Suprapubic skin (tissue), 4 donors: ENCODE results near the gene SLC5A3. TPM values are rescaled to one million over a fixed set of nuclear protein-coding genes. Genes with fewer than 3 reads are reported as not detected.

ENCODE experiments used
- DNase-seq, 2 donors: peaks; one replicate each; pipeline ENCODE4 v3.0.0-alpha.2; 2019; ENCODE audit warnings: low spot score in 2 of 2
- H3K27ac ChIP-seq: fragments of 200-600 bp; sonication (generic); one replicate; pipeline ENCODE4 v1.5.1; 2019
- H3K27me3 ChIP-seq: fragments of 200-600 bp; sonication (generic); one replicate; pipeline ENCODE4 v1.5.1; 2019
- H3K36me3 ChIP-seq: fragments of 200-600 bp; sonication (generic); one replicate; pipeline ENCODE4 v1.5.1; 2019
- H3K4me1 ChIP-seq: fragments of 200-600 bp; sonication (generic); one replicate; pipeline ENCODE4 v1.5.1; 2019
- H3K4me3 ChIP-seq: fragments of 200-600 bp; sonication (generic); one replicate; pipeline ENCODE4 v1.5.1; 2019; ENCODE audit warnings: mild to moderate bottlenecking
- H3K9me3 ChIP-seq: fragments of 200-600 bp; sonication (generic); one replicate; pipeline ENCODE4 v1.5.1; 2019
- CTCF ChIP-seq, 2 donors: fragments of 200-600 bp in 1 of 2; fragments of 450-650 bp in 1 of 2; sonication (generic) in 1 of 2; IDR thresholded peaks; one replicate each; pipeline ENCODE4 v1.5.1; 2016 to 2019; ENCODE audit warnings: antibody characterized with exemption in 2 of 2, mild to moderate bottlenecking in 1 of 2, moderate library complexity in 1 of 2
- EP300 ChIP-seq: sonication (generic); formaldehyde crosslinking; IDR thresholded peaks from one replicate; pipeline ENCODE4 v1.6.1; 2017; ENCODE audit warnings: antibody characterized with exemption
- POLR2A ChIP-seq, 2 donors: fragments of 450-650 bp; IDR thresholded peaks; one replicate each; pipeline ENCODE4 v1.6.1; 2017; ENCODE audit warnings: antibody characterized with exemption in 2 of 2, mild to moderate bottlenecking in 2 of 2, moderate library complexity in 2 of 2
- POLR2AphosphoS5 ChIP-seq, 3 donors: sonication (generic); formaldehyde crosslinking; IDR thresholded peaks; one replicate each; pipeline ENCODE4 v1.6.1; 2017; ENCODE audit warnings: antibody characterized with exemption in 3 of 3
- WGBS: methylation state at CpG from one replicate; pipeline ENCODE4 v1.1.5; 2018; 5-methylcytosine and 5-hydroxymethylcytosine counted together
- total RNA-seq, 4 donors: library from RNA; depleted of rRNA; stranded (reverse); fragments of >200 nt; gene quantifications; one replicate each; pipeline ENCODE4 v1.1.0, GENCODE V29; 2016

The SLC5A3 gene
- total RNA-seq, 4 donors from 2014 or later, result 35.8 to 58.1 (median 48.5) TPM

- no peak for DNase-seq
- Histone ChIP-seq H3K9me3 (no peaks in the 10 kb centered on the region), H3K36me3 (no peaks in the 10 kb centered on the region), H3K4me3 (no peak overlapping the region), H3K27me3 (no peaks in the 10 kb centered on the region), H3K4me1 (peaks cover 62% of the 10 kb centered on the region), H3K27ac (no peak overlapping the region)
- 100% methylated on average over 1 of the region's 1 CpG for WGBS
- TF ChIP-seq CTCF (IDR thresholded peaks at IDR 0.05), result no peak
- no peak for TF ChIP-seq POLR2A (IDR thresholded peaks at IDR 0.05)
- TF ChIP-seq POLR2AphosphoS5 (IDR thresholded peaks at IDR 0.05), result no peak
- no peak for TF ChIP-seq EP300
Observed at GRCh38 chr21:34076835-34077234, 3.5 kb downstream of the SLC5A3 start.

DNA sequence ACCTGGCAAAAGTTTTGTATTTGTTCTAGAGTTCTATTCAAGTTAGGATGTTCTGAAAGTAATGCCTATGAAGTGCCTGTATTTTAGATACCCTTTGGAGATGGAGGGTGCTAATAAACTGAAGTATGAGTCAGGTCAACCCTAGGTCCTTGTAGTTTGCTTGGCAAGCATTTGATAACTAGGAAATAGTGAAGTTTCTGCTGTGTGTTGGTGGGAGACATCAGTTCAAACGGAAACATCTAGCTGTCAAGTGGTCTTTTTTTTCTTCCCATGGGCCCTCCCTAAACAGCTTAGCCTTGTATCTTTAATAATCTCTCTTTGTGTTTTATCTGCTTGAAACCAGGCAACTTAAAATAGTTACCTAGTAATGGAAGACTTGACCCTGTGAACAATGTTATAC, 4.5 kb downstream of the SLC5A3 start:
- Histone ChIP-seq H3K4me3 (no peak overlapping the region), H3K36me3 (no peaks in the 10 kb centered on the region), H3K27me3 (no peaks in the 10 kb centered on the region), H3K9me3 (no peaks in the 10 kb centered on the region), H3K4me1 (peaks cover 60% of the 10 kb centered on the region), H3K27ac (no peak overlapping the region)
- DNase-seq, result no peak
- no peak for TF ChIP-seq EP300
- no peak for TF ChIP-seq CTCF (IDR thresholded peaks at IDR 0.05)
- TF ChIP-seq POLR2AphosphoS5 (IDR thresholded peaks at IDR 0.05), result no peak
- no peak for TF ChIP-seq POLR2A (IDR thresholded peaks at IDR 0.05)
- WGBS, result 77% methylated on average over 1 of the region's 1 CpG

DNA sequence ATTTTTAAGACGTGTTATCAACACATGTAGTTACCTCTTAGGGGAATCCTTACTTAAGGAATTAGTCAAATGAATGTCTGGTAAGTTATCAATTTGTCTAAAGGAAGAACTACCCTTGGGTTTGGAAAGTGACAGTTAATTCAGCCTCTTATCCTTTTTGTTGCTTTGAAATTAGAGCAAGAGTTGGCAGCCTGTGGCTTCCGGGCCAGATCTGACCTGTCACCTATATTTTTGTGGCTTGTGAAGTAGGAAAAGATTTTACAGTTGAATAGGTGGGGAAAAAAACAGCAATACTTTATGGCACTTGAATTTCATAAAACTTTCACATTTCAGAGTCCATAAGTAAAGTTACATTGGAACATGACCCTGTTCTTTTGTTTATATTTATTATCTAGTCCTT, 5.5 kb downstream of the SLC5A3 start:
- Histone ChIP-seq H3K4me1 (peaks cover 59% of the 10 kb centered on the region), H3K27ac (no peak overlapping the region), H3K9me3 (no peaks in the 10 kb centered on the region), H3K27me3 (no peaks in the 10 kb centered on the region), H3K36me3 (no peaks in the 10 kb centered on the region), H3K4me3 (no peak overlapping the region)
- 63% methylated on average over 2 of the region's 2 CpGs for WGBS
- DNase-seq, result no peak
- TF ChIP-seq POLR2A (IDR thresholded peaks at IDR 0.05) (no peak), EP300 (no peak), CTCF (IDR thresholded peaks at IDR 0.05) (no peak), POLR2AphosphoS5 (IDR thresholded peaks at IDR 0.05) (no peak)

- DNase-seq, result no peak
- Histone ChIP-seq H3K27me3 (no peaks in the 10 kb centered on the region), H3K9me3 (no peaks in the 10 kb centered on the region), H3K4me3 (no peak overlapping the region), H3K27ac (no peak overlapping the region), H3K36me3 (no peaks in the 10 kb centered on the region), H3K4me1 (peaks cover 47% of the 10 kb centered on the region)
- no peak for TF ChIP-seq POLR2A (IDR thresholded peaks at IDR 0.05)
- WGBS, result 92% methylated on average over 5 of the region's 5 CpGs
Observed at GRCh38 chr21:34080710-34081109, 7.3 kb downstream of the SLC5A3 start.

- no peak overlapping the region for H3K27ac ChIP-seq
- TF ChIP-seq EP300 (no peak), CTCF (IDR thresholded peaks at IDR 0.05) (no peak), POLR2AphosphoS5 (IDR thresholded peaks at IDR 0.05) (no peak), POLR2A (IDR thresholded peaks at IDR 0.05) (no peak)
- H3K4me3 ChIP-seq, result no peak overlapping the region
- H3K4me1 ChIP-seq, result peaks cover 32% of the 10 kb centered on the region
- H3K9me3 ChIP-seq, result no peaks in the 10 kb centered on the region
- 72% methylated on average over 4 of the region's 4 CpGs for WGBS
- H3K27me3 ChIP-seq, result no peaks in the 10 kb centered on the region
- H3K36me3 ChIP-seq, result no peaks in the 10 kb centered on the region
- DNase-seq, result no peak
Observed at GRCh38 chr21:34082769-34083168, 9.4 kb downstream of the SLC5A3 start.

- peaks cover 27% of the 10 kb centered on the region for H3K4me1 ChIP-seq
- H3K9me3 ChIP-seq, result no peaks in the 10 kb centered on the region
- no peak overlapping the region for H3K27ac ChIP-seq
- H3K36me3 ChIP-seq, result no peaks in the 10 kb centered on the region
- no peak overlapping the region for H3K4me3 ChIP-seq
- DNase-seq, result no peak
- H3K27me3 ChIP-seq, result no peaks in the 10 kb centered on the region
- 82% methylated on average over 3 of the region's 3 CpGs for WGBS
- TF ChIP-seq EP300, result no peak
- TF ChIP-seq CTCF (IDR thresholded peaks at IDR 0.05), result no peak
- TF ChIP-seq POLR2A (IDR thresholded peaks at IDR 0.05), result no peak
- TF ChIP-seq POLR2AphosphoS5 (IDR thresholded peaks at IDR 0.05), result no peak
Observed at GRCh38 chr21:34083357-34083756, 10.0 kb downstream of the SLC5A3 start.
